Measurements from ENCODE around the gene IMMP2L. TPM values are rescaled to one million over a fixed set of nuclear protein-coding genes. Genes with fewer than 3 reads are reported as not detected.

IMMP2L gene
- total and polyA plus RNA-seq, 2 of the 13 experiments (the other 11 are each of a cell fraction or from before 2014, with no cell fraction given) = 7.8 to 16.9 TPM

- intact Hi-C loops (cut with micrococcal nuclease; ENCODE audit: unreplicated experiment) = no loop called here
- Histone ChIP-seq H4K20me1 (ENCODE audit: insufficient read depth, low read length) (no peaks in the 10 kb centered on the region), H3K4me2 (ENCODE audit: low read depth, low read length) (no peak overlapping the region), H3K9me3 (ENCODE audit: low read length) (peaks cover 5% of the 10 kb centered on the region; the same call in 1 of the 2 replicates), H3K79me2 (ENCODE audit: insufficient read depth, low read length) (no peaks in the 10 kb centered on the region), H3K4me1 (ENCODE audit: insufficient read depth, low read length) (no peaks in the 10 kb centered on the region), H3K9ac (ENCODE audit: insufficient read depth, low read depth, low read length) (no peak overlapping the region), H3K27me3 (ENCODE audit: control insufficient read depth in 1 of 2, insufficient read depth in 2 of 2, low read length in 2 of 2) (no peaks in the 10 kb centered on the region), H3K36me3 (replicated peaks in 1 of 2; ENCODE audit: control insufficient read depth in 1 of 2, insufficient read depth in 2 of 2, low read length in 2 of 2) (no peaks in the 10 kb centered on the region), H2AFZ (ENCODE audit: low read length) (no peak overlapping the region), H3K27ac (ENCODE audit: extremely low read length, insufficient read depth, low read length) (no peak overlapping the region), H3K4me3 (replicated peaks in 1 of 3; ENCODE audit: insufficient read depth in 1 of 3, low read depth in 2 of 3, low read length in 3 of 3) (no peak overlapping the region)
- 100% methylated on average over 1 of the region's 1 CpG for WGBS (ENCODE audit: low lambda C conversion rate)
- TF ChIP-seq ZNF251 (CRISPR knock-in tag; IDR thresholded peaks at IDR 0.05) = no peak
- no peak for TF ChIP-seq ZNF383 (CRISPR knock-in tag; IDR thresholded peaks at IDR 0.05; ENCODE audit: borderline replicate concordance)
- no peak for TF ChIP-seq ZGPAT (CRISPR knock-in tag; IDR thresholded peaks at IDR 0.05)
- no peak for TF ChIP-seq REL (CRISPR knock-in tag; conservative IDR thresholded peaks at IDR 0.05)
- TF ChIP-seq ZBTB46 (CRISPR knock-in tag; IDR thresholded peaks at IDR 0.05; ENCODE audit: borderline replicate concordance) = no peak
- no peak for TF ChIP-seq NCOR1 (IDR thresholded peaks at IDR 0.05; ENCODE audit: borderline replicate concordance, low read length)
- TF ChIP-seq ZNF543 (CRISPR knock-in tag; IDR thresholded peaks at IDR 0.05) = no peak
- no peak for TF ChIP-seq ZNF337 (CRISPR knock-in tag; IDR thresholded peaks at IDR 0.05; ENCODE audit: borderline replicate concordance, low read depth)
- no peak for TF ChIP-seq ZSCAN9 (CRISPR knock-in tag; IDR thresholded peaks at IDR 0.05; ENCODE audit: borderline replicate concordance)
- TF ChIP-seq ZNF570 (CRISPR knock-in tag; IDR thresholded peaks at IDR 0.05; ENCODE audit: borderline replicate concordance) = no peak
- TF ChIP-seq CC2D1A (CRISPR knock-in tag; IDR thresholded peaks at IDR 0.05) = no peak
- no peak for TF ChIP-seq ZC3H13 (CRISPR knock-in tag; IDR thresholded peaks at IDR 0.05)
- no peak for TF ChIP-seq ZNF138 (CRISPR knock-in tag; IDR thresholded peaks at IDR 0.05; ENCODE audit: low read depth)
- TF ChIP-seq SMAD9 (CRISPR knock-in tag; IDR thresholded peaks at IDR 0.05) = no peak
- TF ChIP-seq IKZF1 (IDR thresholded peaks at IDR 0.05) = no peak
- CTCF ChIA-PET (ENCODE audit: low intra/inter-chr PET ratio, low total read pairs) = no interaction called here
- FAIRE-seq (no peak), DNase-seq (ENCODE audit: low spot score) (no peak), ATAC-seq (no peak)
- no TSS peak for BruUV-seq (replicated peaks)
- in situ Hi-C loops (cut with HindIII; ENCODE audit: extremely low pct_ligation_motif_present, low pct_unique_long_range_greater_than_20kb) = no loop called here
- POLR2A ChIA-PET = no interaction called here
Observed at GRCh38 chr7:111436608-111437007, 125.7 kb downstream of the IMMP2L start.

Measured in HepG2 (cell line).